ENCODE measurements around the gene ADAM10.

- no peak for TF ChIP-seq CTCF (tag by site-specific recombination; IDR thresholded peaks at IDR 0.05)
- TF ChIP-seq ZBTB7A (tag by site-specific recombination; IDR thresholded peaks at IDR 0.05; ENCODE audit: low read depth): no peak
- no peak for TF ChIP-seq ZNF670 (tag by site-specific recombination; IDR thresholded peaks at IDR 0.05; ENCODE audit: low read depth)
- no peak for TF ChIP-seq KLF16 (tag by site-specific recombination; IDR thresholded peaks at IDR 0.05)
- TF ChIP-seq ZNF112 (tag by site-specific recombination; IDR thresholded peaks at IDR 0.05): no peak
- no peak for TF ChIP-seq ZNF624 (tag by site-specific recombination; IDR thresholded peaks at IDR 0.05)
Observed at GRCh38 chr15:58690703-58691102, 58.8 kb downstream of the ADAM10 start.

All from HEK293 (cell line).